ENCODE results near the gene WDFY2.

The WDFY2 gene

GRCh38 chr13:51623473-51623872, 39.2 kb downstream of the WDFY2 start:
- H3K27me3 ChIP-seq (ENCODE audit: control insufficient read depth in 3 of 3, insufficient read depth in 3 of 3, low read depth in 1 of 3, low read length in 3 of 3), result no peaks in the 10 kb centered on the region
- no CpG with 5 or more reads among the region's 2 CpGs for WGBS, 2 donors (ENCODE audit: extremely low coverage in 2 of 2, insufficient read length in 2 of 2, insufficient replicate concordance in 1 of 2)
- H3K36me3 ChIP-seq (replicated peaks in 1 of 2; ENCODE audit: control insufficient read depth in 2 of 2, insufficient read depth in 2 of 2, low read length in 2 of 2), result peaks cover 0 to 3% of the 10 kb centered on the region in 2 donors
- H2AFZ ChIP-seq (ENCODE audit: low read length), result no peak overlapping the region
- peaks cover 11% of the 10 kb centered on the region for H3K79me1 ChIP-seq (ENCODE audit: low read depth, low read length)
- H3K9ac ChIP-seq (ENCODE audit: low read depth, low read length, poor library complexity), result no peak overlapping the region
- no peak overlapping the region for H2BK120ac ChIP-seq (ENCODE audit: low read depth, low read length)
- no peak for DNase-seq (ENCODE audit: low spot score)
- no peaks in the 10 kb centered on the region for H3K9me3 ChIP-seq (replicated peaks in 1 of 2; ENCODE audit: control insufficient read depth in 2 of 2, insufficient read depth in 1 of 2, low read depth in 1 of 2, low read length in 2 of 2)
- no peak overlapping the region for H3K18ac ChIP-seq (ENCODE audit: low read length)
- H2BK15ac ChIP-seq (ENCODE audit: low read length), result no peak overlapping the region
- H3K27ac ChIP-seq (replicated peaks; ENCODE audit: low read length), result no peak overlapping the region
- H3K4ac ChIP-seq (ENCODE audit: low read length), result no peak overlapping the region
- no peak overlapping the region for H2AK5ac ChIP-seq (ENCODE audit: low read depth, low read length)
- no peak overlapping the region for H3K4me3 ChIP-seq (ENCODE audit: low read length in 2 of 2)
- H4K8ac ChIP-seq (ENCODE audit: low read depth, low read length), result no peak overlapping the region
- no peak overlapping the region for H4K91ac ChIP-seq (ENCODE audit: low read depth, low read length, poor library complexity)
- no peak overlapping the region for H2BK5ac ChIP-seq (ENCODE audit: low read length)
- H2BK12ac ChIP-seq (ENCODE audit: low read length), result no peak overlapping the region
- no peak overlapping the region for H3K14ac ChIP-seq (ENCODE audit: low read length)
- H3K4me2 ChIP-seq (ENCODE audit: insufficient read depth, low read length, poor library complexity, severe bottlenecking), result no peak overlapping the region
- peaks cover 3 to 9% of the 10 kb centered on the region in 2 donors for H3K4me1 ChIP-seq (ENCODE audit: control insufficient read depth in 2 of 2, insufficient read depth in 1 of 2, low read depth in 1 of 2, low read length in 2 of 2)
- H3K23ac ChIP-seq (ENCODE audit: low read depth, low read length, poor library complexity), result no peak overlapping the region

GRCh38 chr13:51624207-51624606, 39.9 kb downstream of the WDFY2 start:
- WGBS, 2 donors (ENCODE audit: extremely low coverage in 2 of 2, insufficient read length in 2 of 2, insufficient replicate concordance in 1 of 2), result no CpG with 5 or more reads among the region's 1 CpG
- no peak for DNase-seq (ENCODE audit: low spot score)

GRCh38 chr13:51624695-51625345, 40.6 kb downstream of the WDFY2 start:
- no peaks in the 10 kb centered on the region for H3K36me3 ChIP-seq (replicated peaks in 1 of 2; ENCODE audit: control insufficient read depth in 2 of 2, insufficient read depth in 2 of 2, low read length in 2 of 2)
- no peaks in the 10 kb centered on the region for H3K27me3 ChIP-seq (ENCODE audit: control insufficient read depth in 3 of 3, insufficient read depth in 3 of 3, low read depth in 1 of 3, low read length in 3 of 3)
- H4K8ac ChIP-seq (ENCODE audit: low read depth, low read length), result no peak overlapping the region
- no peak overlapping the region for H3K27ac ChIP-seq (replicated peaks; ENCODE audit: low read length)
- no CpG with 5 or more reads among the region's 3 CpGs for WGBS, 2 donors (ENCODE audit: extremely low coverage in 2 of 2, insufficient read length in 2 of 2, insufficient replicate concordance in 1 of 2)
- no peak overlapping the region for H2BK12ac ChIP-seq (ENCODE audit: low read length)
- H3K4me3 ChIP-seq (ENCODE audit: low read length in 2 of 2), result no peak overlapping the region
- H2BK120ac ChIP-seq (ENCODE audit: low read depth, low read length), result no peak overlapping the region
- no peaks in the 10 kb centered on the region for H3K9me3 ChIP-seq (replicated peaks in 1 of 2; ENCODE audit: control insufficient read depth in 2 of 2, insufficient read depth in 1 of 2, low read depth in 1 of 2, low read length in 2 of 2)
- peaks cover 3 to 5% of the 10 kb centered on the region in 2 donors for H3K4me1 ChIP-seq (ENCODE audit: control insufficient read depth in 2 of 2, insufficient read depth in 1 of 2, low read depth in 1 of 2, low read length in 2 of 2)
- H3K23ac ChIP-seq (ENCODE audit: low read depth, low read length, poor library complexity), result no peak overlapping the region
- H2BK15ac ChIP-seq (ENCODE audit: low read length), result no peak overlapping the region
- H3K14ac ChIP-seq (ENCODE audit: low read length), result no peak overlapping the region
- H2AFZ ChIP-seq (ENCODE audit: low read length), result no peak overlapping the region
- H3K4me2 ChIP-seq (ENCODE audit: insufficient read depth, low read length, poor library complexity, severe bottlenecking), result no peak overlapping the region
- no peak overlapping the region for H3K9ac ChIP-seq (ENCODE audit: low read depth, low read length, poor library complexity)
- peaks cover 6% of the 10 kb centered on the region for H3K79me1 ChIP-seq (ENCODE audit: low read depth, low read length)
- DNase-seq (ENCODE audit: low spot score), result no peak
- H2BK5ac ChIP-seq (ENCODE audit: low read length), result no peak overlapping the region
- no peak overlapping the region for H2AK5ac ChIP-seq (ENCODE audit: low read depth, low read length)
- no peak overlapping the region for H3K4ac ChIP-seq (ENCODE audit: low read length)
- no peak overlapping the region for H3K18ac ChIP-seq (ENCODE audit: low read length)
- H4K91ac ChIP-seq (ENCODE audit: low read depth, low read length, poor library complexity), result no peak overlapping the region

More at GRCh38 chr13:51624207-51624606, 39.9 kb downstream of the WDFY2 start:
- H3K36me3 ChIP-seq (replicated peaks in 1 of 2; ENCODE audit: control insufficient read depth in 2 of 2, insufficient read depth in 2 of 2, low read length in 2 of 2), result no peaks in the 10 kb centered on the region
- no peak overlapping the region for H2BK15ac ChIP-seq (ENCODE audit: low read length)
- H3K14ac ChIP-seq (ENCODE audit: low read length), result no peak overlapping the region
- no peak overlapping the region for H2BK120ac ChIP-seq (ENCODE audit: low read depth, low read length)
- H3K27me3 ChIP-seq (ENCODE audit: control insufficient read depth in 3 of 3, insufficient read depth in 3 of 3, low read depth in 1 of 3, low read length in 3 of 3), result no peaks in the 10 kb centered on the region
- H4K91ac ChIP-seq (ENCODE audit: low read depth, low read length, poor library complexity), result no peak overlapping the region
- H3K9me3 ChIP-seq (replicated peaks in 1 of 2; ENCODE audit: control insufficient read depth in 2 of 2, insufficient read depth in 1 of 2, low read depth in 1 of 2, low read length in 2 of 2), result no peaks in the 10 kb centered on the region
- H3K4me3 ChIP-seq (ENCODE audit: low read length in 2 of 2), result no peak overlapping the region
- H2BK5ac ChIP-seq (ENCODE audit: low read length), result no peak overlapping the region
- peaks cover 3 to 5% of the 10 kb centered on the region in 2 donors for H3K4me1 ChIP-seq (ENCODE audit: control insufficient read depth in 2 of 2, insufficient read depth in 1 of 2, low read depth in 1 of 2, low read length in 2 of 2)
- no peak overlapping the region for H3K9ac ChIP-seq (ENCODE audit: low read depth, low read length, poor library complexity)
- H4K8ac ChIP-seq (ENCODE audit: low read depth, low read length), result no peak overlapping the region
- H3K79me1 ChIP-seq (ENCODE audit: low read depth, low read length), result peaks cover 6% of the 10 kb centered on the region
- no peak overlapping the region for H3K4me2 ChIP-seq (ENCODE audit: insufficient read depth, low read length, poor library complexity, severe bottlenecking)
- no peak overlapping the region for H2AFZ ChIP-seq (ENCODE audit: low read length)
- no peak overlapping the region for H3K18ac ChIP-seq (ENCODE audit: low read length)
- no peak overlapping the region for H3K4ac ChIP-seq (ENCODE audit: low read length)
- H2BK12ac ChIP-seq (ENCODE audit: low read length), result no peak overlapping the region
- H3K23ac ChIP-seq (ENCODE audit: low read depth, low read length, poor library complexity), result no peak overlapping the region
- H3K27ac ChIP-seq (replicated peaks; ENCODE audit: low read length), result no peak overlapping the region
- no peak overlapping the region for H2AK5ac ChIP-seq (ENCODE audit: low read depth, low read length)

DNA sequence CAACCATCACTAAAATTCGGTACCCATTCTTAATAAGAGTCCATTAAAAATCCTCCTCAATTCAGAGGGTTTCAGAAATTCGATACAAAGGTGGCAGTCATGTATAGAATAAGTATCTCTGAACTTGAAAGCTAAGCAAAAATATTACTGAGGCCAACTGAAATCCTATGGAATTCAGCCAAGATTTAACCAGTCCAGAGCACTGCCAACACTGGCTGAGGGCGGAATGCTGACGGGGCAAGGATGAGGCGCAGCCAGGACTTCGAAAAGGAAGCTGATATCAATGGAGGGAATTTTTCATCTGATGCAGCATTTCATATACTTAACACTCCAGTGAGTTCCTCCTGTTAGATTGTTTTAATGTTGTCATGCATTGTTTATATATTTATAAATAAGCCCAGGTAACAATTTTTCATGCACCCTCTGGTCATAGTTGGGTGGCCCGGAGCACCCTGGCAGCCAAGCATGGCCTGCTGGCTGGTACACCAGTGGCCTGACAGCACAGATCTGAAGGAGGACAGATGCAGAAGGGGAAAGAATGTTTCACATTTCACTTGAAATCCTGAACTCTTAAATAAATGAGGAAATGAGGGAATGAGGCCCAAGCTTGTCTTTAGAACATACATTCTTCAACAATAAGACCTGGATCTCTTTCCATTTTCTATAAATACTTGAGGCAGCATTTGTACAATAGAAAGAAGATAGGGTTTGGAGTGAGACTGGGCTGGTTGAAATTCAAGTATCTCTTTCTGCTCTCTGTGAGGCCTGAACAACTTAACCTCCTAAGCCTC, 41.5 kb downstream of the WDFY2 start:
- Histone ChIP-seq H3K18ac (ENCODE audit: low read length) (no peak overlapping the region), H2AK5ac (ENCODE audit: low read depth, low read length) (no peak overlapping the region), H2BK5ac (ENCODE audit: low read length) (no peak overlapping the region), H3K23ac (ENCODE audit: low read depth, low read length, poor library complexity) (no peak overlapping the region), H3K14ac (ENCODE audit: low read length) (no peak overlapping the region), H2BK120ac (ENCODE audit: low read depth, low read length) (no peak overlapping the region), H4K8ac (ENCODE audit: low read depth, low read length) (no peak overlapping the region), H3K4me1 (ENCODE audit: control insufficient read depth in 2 of 2, insufficient read depth in 1 of 2, low read depth in 1 of 2, low read length in 2 of 2) (peaks cover 1 to 3% of the 10 kb centered on the region in 2 donors), H4K91ac (ENCODE audit: low read depth, low read length, poor library complexity) (no peak overlapping the region), H3K36me3 (replicated peaks in 1 of 2; ENCODE audit: control insufficient read depth in 2 of 2, insufficient read depth in 2 of 2, low read length in 2 of 2) (no peaks in the 10 kb centered on the region), H3K4ac (ENCODE audit: low read length) (no peak overlapping the region), H3K4me3 (ENCODE audit: low read length in 2 of 2) (no peak overlapping the region), H2BK15ac (ENCODE audit: low read length) (no peak overlapping the region), H3K4me2 (ENCODE audit: insufficient read depth, low read length, poor library complexity, severe bottlenecking) (no peak overlapping the region), H3K9ac (ENCODE audit: low read depth, low read length, poor library complexity) (no peak overlapping the region), H2AFZ (ENCODE audit: low read length) (no peak overlapping the region), H3K27ac (replicated peaks; ENCODE audit: low read length) (no peak overlapping the region), H3K27me3 (ENCODE audit: control insufficient read depth in 3 of 3, insufficient read depth in 3 of 3, low read depth in 1 of 3, low read length in 3 of 3) (no peaks in the 10 kb centered on the region), H3K79me1 (ENCODE audit: low read depth, low read length) (peaks cover 6% of the 10 kb centered on the region), H3K9me3 (replicated peaks in 1 of 2; ENCODE audit: control insufficient read depth in 2 of 2, insufficient read depth in 1 of 2, low read depth in 1 of 2, low read length in 2 of 2) (no peaks in the 10 kb centered on the region), H2BK12ac (ENCODE audit: low read length) (no peak overlapping the region)
- WGBS, 2 donors (ENCODE audit: extremely low coverage in 2 of 2, insufficient read length in 2 of 2, insufficient replicate concordance in 1 of 2), result no CpG with 5 or more reads among the region's 7 CpGs
- no peak for DNase-seq (ENCODE audit: low spot score)
